Common myeloid progenitor, CD34-positive (primary cell): ENCODE results near the gene GRK2.
A peak's percentile ranks its signal among the peaks of the same experiment; 100 is the strongest.

Experiments used
- CTCF ChIA-PET: fragments of 350-600 bp; sonication (Branson Sonifier 250); formaldehyde crosslinking; loops from one replicate; lab custom pipeline; 2021; ENCODE audit warnings: antibody characterized with exemption; lab: Charles Lee
- POLR2A ChIA-PET: fragments of 350-600 bp; sonication (Branson Sonifier 250); formaldehyde crosslinking; loops from one replicate; lab custom pipeline; 2021; ENCODE audit warnings: antibody characterized with exemption; lab: Charles Lee
- DNase-seq, 3 donors: peaks; one replicate each; pipeline versions ENCODE4 v3.0.0 to v3.0.0-alpha.2; 2013
- H3K27ac ChIP-seq, 2 experiments: 1 replicate in 1 of 2; 2 replicates in 1 of 2; pipeline ENCODE4 v1.7.0; 2013; ENCODE audit warnings: inconsistent platforms in 2 of 2, low read length in 2 of 2, mild to moderate bottlenecking in 2 of 2, low read depth in 1 of 2, moderate library complexity in 1 of 2; ENCODE audit not compliant: severe bottlenecking in 2 of 2, insufficient read depth in 1 of 2, poor library complexity in 1 of 2
- H3K27me3 ChIP-seq, 5 experiments: replicated peaks in 2 of 5; 1 replicate in 3 of 5; 2 replicates in 2 of 5; pipeline versions ENCODE4 v1.6.1 to v1.7.0; 2013; ENCODE audit warnings: low read length in 4 of 5, mild to moderate bottlenecking in 2 of 5, moderate library complexity in 2 of 5, inconsistent platforms in 1 of 5; ENCODE audit not compliant: insufficient read depth in 5 of 5, control insufficient read depth in 4 of 5
- H3K36me3 ChIP-seq, 4 experiments: 1 replicate in 2 of 4; 2 replicates in 2 of 4; pipeline versions ENCODE4 v1.6.1 to v1.7.0; 2013; ENCODE audit warnings: low read length in 3 of 4, control low read depth in 1 of 4, mild to moderate bottlenecking in 1 of 4; ENCODE audit not compliant: control insufficient read depth in 4 of 4, insufficient read depth in 4 of 4
- H3K4me1 ChIP-seq, 4 experiments: 1 replicate in 3 of 4; 2 replicates in 1 of 4; pipeline versions ENCODE4 v1.6.1 to v1.7.1; 2013; ENCODE audit warnings: low read length in 3 of 4, mild to moderate bottlenecking in 3 of 4, control low read depth in 1 of 4, inconsistent platforms in 1 of 4, moderate library complexity in 1 of 4; ENCODE audit not compliant: control insufficient read depth in 4 of 4, insufficient read depth in 4 of 4; ENCODE audit errors: control extremely low read depth in 1 of 4
- H3K4me3 ChIP-seq, 7 experiments: 1 replicate in 4 of 7; 2 replicates in 3 of 7; pipeline versions ENCODE4 v1.5.1 to v1.7.0; 2013; ENCODE audit warnings: mild to moderate bottlenecking in 7 of 7, low read length in 6 of 7, moderate library complexity in 6 of 7, inconsistent platforms in 2 of 7, low read depth in 2 of 7, control low read depth in 1 of 7; ENCODE audit not compliant: insufficient read depth in 4 of 7, control insufficient read depth in 1 of 7; ENCODE audit errors: extremely low read depth in 1 of 7
- H3K9me3 ChIP-seq, 5 experiments: 1 replicate in 4 of 5; 2 replicates in 1 of 5; pipeline versions ENCODE4 v1.6.1 to v1.7.1; 2013; ENCODE audit warnings: low read length in 4 of 5, mild to moderate bottlenecking in 2 of 5, inconsistent platforms in 1 of 5, low read depth in 1 of 5, moderate library complexity in 1 of 5; ENCODE audit not compliant: control insufficient read depth in 4 of 5, insufficient read depth in 2 of 5; ENCODE audit errors: control extremely low read depth in 1 of 5
- WGBS: methylation state at CpG from one replicate; pipeline ENCODE4 v1.1.5; 2013; ENCODE audit not compliant: insufficient coverage; 5-methylcytosine and 5-hydroxymethylcytosine counted together

Gene GRK2

GRCh38 chr11:67289226-67289650 lies 23.0 kb downstream of the GRK2 start, which contains the start of gene ANKRD13D:
TSS of gene ANKRD13D (plus strand) at chr11:67289303. CDS start at chr11:67289461, 158 bp downstream.
- Histone ChIP-seq H3K4me1 (peaks cover 0 to 72% (median 62%) of the 10 kb centered on the region in 4 experiments), H3K27ac (peak within 1 kb of the TSS; percentile 90 to 97), H3K36me3 (peaks cover 9 to 73% (median 38%) of the 10 kb centered on the region in 4 experiments), H3K4me3 (peak within 1 kb of the TSS; percentile 48 to 84 (median 73)), H3K27me3 (no peaks in the 10 kb centered on the region), H3K9me3 (peaks cover 0 to 2% (median 0%) of the 10 kb centered on the region in 5 experiments)
- 0% methylated on average over 24 of the region's 56 CpGs for WGBS
- DNase-seq = peak in 1 of 3 donors; percentile 62
- ChIA-PET CTCF (interaction anchor here (0.7 to 5.8 kb wide), 11 partner anchors 10 to 190 kb away, joined by 3 to 70 read pairs (median 9); partner anchors contain the start of genes GRK2 and SSH3), POLR2A (interaction anchor here (0.7 to 7.7 kb wide), 11 partner anchors 11 to 64 kb away, joined by 3 to 211 read pairs (median 11); partner anchors contain the start of genes GRK2, POLD4 and SSH3)

- 32% methylated on average over 33 of the region's 36 CpGs for whole genome bisulfite sequencing
- ChIA-PET POLR2A (interaction anchor here (2.4 to 7.7 kb wide), 5 partner anchors 12 to 28 kb away, joined by 11 to 211 read pairs (median 79); partner anchors contain the start of genes GRK2 and SSH3), CTCF (interaction anchor here (1.0 to 5.8 kb wide), 7 partner anchors 9 to 27 kb away, joined by 3 to 70 read pairs (median 11); partner anchors contain the start of genes GRK2 and SSH3)
- no peak for DNase-seq
- no peaks in the 10 kb centered on the region for H3K27me3 ChIP-seq
- peaks cover 0 to 65% (median 56%) of the 10 kb centered on the region in 4 experiments for H3K4me1 ChIP-seq
- H3K4me3 ChIP-seq = peak overlapping the region; percentile 36 to 84 (median 73)
- peak overlapping the region; percentile 40 to 76 for H3K27ac ChIP-seq
- H3K36me3 ChIP-seq = peaks cover 12 to 73% (median 38%) of the 10 kb centered on the region in 4 experiments
- peaks cover 0 to 7% (median 0%) of the 10 kb centered on the region in 5 experiments for H3K9me3 ChIP-seq
Observed at GRCh38 chr11:67289651-67290479, 23.6 kb downstream of the GRK2 start.

GRCh38 chr11:67290801-67291200 lies 24.5 kb downstream of the GRK2 start:
- Histone ChIP-seq H3K4me1 (peaks cover 0 to 56% (median 47%) of the 10 kb centered on the region in 4 experiments), H3K9me3 (peaks cover 0 to 16% (median 4%) of the 10 kb centered on the region in 5 experiments), H3K27me3 (no peaks in the 10 kb centered on the region), H3K27ac (no peak overlapping the region), H3K36me3 (peaks cover 12 to 66% (median 40%) of the 10 kb centered on the region in 4 experiments), H3K4me3 (peak overlapping the region in 4 of 7 experiments; percentile 69 to 84 (median 74))
- WGBS = 95% methylated on average over 6 of the region's 7 CpGs
- CTCF ChIA-PET = interaction anchor here (0.9 to 5.8 kb wide), 8 partner anchors 13 to 61 kb away, joined by 3 to 64 read pairs (median 7); partner anchors contain the start of gene GRK2
- no peak for DNase-seq
- POLR2A ChIA-PET = interaction anchor here (4.6 to 7.7 kb wide), 3 partner anchors 12 to 21 kb away, joined by 79 to 211 read pairs (median 147); partner anchors contain the start of genes GRK2 and SSH3

- 99% methylated on average over 30 of the region's 33 CpGs for WGBS
- ChIA-PET CTCF (interaction anchor here (0.7 to 5.8 kb wide), 7 partner anchors 12 to 60 kb away, joined by 3 to 64 read pairs (median 4); partner anchors contain the start of gene GRK2), POLR2A (interaction anchor here (4.9 to 7.7 kb wide), 2 partner anchors 11 to 14 kb away, joined by 79 to 211 read pairs; partner anchors contain the start of gene SSH3)
- Histone ChIP-seq H3K9me3 (peaks cover 0 to 20% (median 4%) of the 10 kb centered on the region in 5 experiments), H3K27ac (no peak overlapping the region), H3K36me3 (peaks cover 12 to 66% (median 41%) of the 10 kb centered on the region in 4 experiments), H3K4me3 (no peak overlapping the region), H3K4me1 (peaks cover 0 to 47% (median 37%) of the 10 kb centered on the region in 4 experiments), H3K27me3 (no peaks in the 10 kb centered on the region)
- no peak for DNase-seq
Observed at GRCh38 chr11:67291481-67292381, 25.5 kb downstream of the GRK2 start.

- DNase-seq = no peak
- H3K27me3 ChIP-seq = no peaks in the 10 kb centered on the region
- ChIA-PET POLR2A (interaction anchor here (7.7 kb wide), 1 partner anchor 15 kb away, joined by 211 read pairs; no protein-coding TSS in a partner anchor), CTCF (interaction anchor here (0.6 to 2.2 kb wide), 8 partner anchors 10 to 34 kb away, joined by 3 to 9 read pairs (median 4); partner anchors contain the start of gene SSH3)
- no peak overlapping the region for H3K27ac ChIP-seq
- H3K36me3 ChIP-seq = peaks cover 15 to 62% (median 42%) of the 10 kb centered on the region in 4 experiments
- H3K4me3 ChIP-seq = no peak overlapping the region
- WGBS = 100% methylated on average over 1 of the region's 3 CpGs
- H3K9me3 ChIP-seq = peaks cover 0 to 20% (median 4%) of the 10 kb centered on the region in 5 experiments
- H3K4me1 ChIP-seq = peaks cover 0 to 37% (median 28%) of the 10 kb centered on the region in 4 experiments
Observed at GRCh38 chr11:67292671-67293070, 26.4 kb downstream of the GRK2 start.

- peaks cover 0 to 33% (median 24%) of the 10 kb centered on the region in 4 experiments for H3K4me1 ChIP-seq
- H3K36me3 ChIP-seq = peaks cover 15 to 64% (median 41%) of the 10 kb centered on the region in 4 experiments
- DNase-seq = no peak
- no CpG with 5 or more reads among the region's 3 CpGs for WGBS
- no peak overlapping the region for H3K4me3 ChIP-seq
- H3K9me3 ChIP-seq = peaks cover 0 to 20% (median 4%) of the 10 kb centered on the region in 5 experiments
- no peak overlapping the region for H3K27ac ChIP-seq
- ChIA-PET POLR2A (interaction anchor here (0.6 to 1.4 kb wide), 3 partner anchors 10 to 32 kb away, joined by 3 to 7 read pairs (median 5); partner anchors contain the start of gene SSH3), CTCF (interaction anchor here (0.6 to 2.2 kb wide), 11 partner anchors 10 to 35 kb away, joined by 3 to 9 read pairs (median 4); partner anchors contain the start of gene SSH3)
- H3K27me3 ChIP-seq = no peaks in the 10 kb centered on the region
Observed at GRCh38 chr11:67293090-67293489, 26.8 kb downstream of the GRK2 start.
